Glutamatergic neuron (in vitro differentiated cells): ENCODE measurements around the gene MAFG. TPM values are rescaled to one million over a fixed set of nuclear protein-coding genes. Genes with fewer than 3 reads are reported as not detected.
A peak's percentile ranks its signal among the peaks of the same experiment; 100 is the strongest.

Experiments used
- DNase-seq: peaks from one replicate; pipeline ENCODE4 v3.0.0; 2022
- H3K27ac Mint-ChIP-seq: one replicate; pipeline ENCODE4 v1.8.0; 2020; ENCODE audit warnings: mild to moderate bottlenecking, mixed read lengths, inconsistent platforms; ENCODE audit not compliant: unreplicated experiment
- H3K27me3 Mint-ChIP-seq: one replicate; pipeline ENCODE4 v1.8.0; 2020; ENCODE audit warnings: mild to moderate bottlenecking, moderate library complexity, mixed read lengths, inconsistent platforms; ENCODE audit not compliant: unreplicated experiment
- H3K36me3 Mint-ChIP-seq: one replicate; pipeline ENCODE4 v1.8.0; 2020; ENCODE audit warnings: mild to moderate bottlenecking, mixed read lengths, inconsistent platforms; ENCODE audit not compliant: unreplicated experiment
- H3K4me1 Mint-ChIP-seq: one replicate; pipeline ENCODE4 v1.8.0; 2020; ENCODE audit warnings: mild to moderate bottlenecking, low read depth, mixed read lengths, inconsistent platforms; ENCODE audit not compliant: unreplicated experiment
- H3K4me3 Mint-ChIP-seq: one replicate; pipeline ENCODE4 v1.8.0; 2020; ENCODE audit warnings: mild to moderate bottlenecking, mixed read lengths, inconsistent platforms; ENCODE audit not compliant: unreplicated experiment
- H3K9me3 Mint-ChIP-seq: one replicate; pipeline ENCODE4 v1.8.0; 2020; ENCODE audit warnings: mild to moderate bottlenecking, moderate library complexity, mixed read lengths, inconsistent platforms; ENCODE audit not compliant: unreplicated experiment
- CTCF ChIP-seq: fragments of 200-600 bp; sonication (generic); IDR thresholded peaks from one replicate; pipeline ENCODE4 v1.5.0; 2021; ENCODE audit not compliant: partially characterized antibody, unreplicated experiment
- total RNA-seq: library from RNA; stranded (reverse); fragmentation: NEBNext Ultra II Directional; extraction: Animal tissue kit (Norgen Biotek cat#: 25700); gene quantifications from one replicate; pipeline ENCODE4 v1.2.1, GENCODE V29; 2021; ENCODE audit not compliant: unreplicated experiment

The MAFG gene
- total RNA-seq, 1 donor from 2014 or later: 30.6 TPM

GRCh38 chr17:81890447-81891302, 36.9 kb downstream of the MAFG start:
- Mint-ChIP-seq H3K27me3 (peaks cover 7% of the 10 kb centered on the region), H3K4me1 (no peaks in the 10 kb centered on the region), H3K27ac (peak overlapping the region; percentile 66), H3K4me3 (peak overlapping the region; percentile 79), H3K9me3 (peaks cover 2% of the 10 kb centered on the region), H3K36me3 (no peaks in the 10 kb centered on the region)
- DNase-seq: no peak
- TF ChIP-seq CTCF: no peak

- Mint-ChIP-seq H3K36me3 (no peaks in the 10 kb centered on the region), H3K27me3 (peaks cover 7% of the 10 kb centered on the region), H3K27ac (no peak overlapping the region), H3K4me1 (no peaks in the 10 kb centered on the region), H3K9me3 (peaks cover 2% of the 10 kb centered on the region), H3K4me3 (peak overlapping the region; percentile 79)
- no peak for TF ChIP-seq CTCF
- DNase-seq: no peak
Observed at GRCh38 chr17:81889602-81890001, 37.9 kb downstream of the MAFG start.

GRCh38 chr17:81888988-81889595, 38.4 kb downstream of the MAFG start:
- peaks cover 2% of the 10 kb centered on the region for H3K9me3 Mint-ChIP-seq
- H3K4me3 Mint-ChIP-seq: no peak overlapping the region
- peaks cover 7% of the 10 kb centered on the region for H3K27me3 Mint-ChIP-seq
- no peak for TF ChIP-seq CTCF
- no peak overlapping the region for H3K27ac Mint-ChIP-seq
- no peaks in the 10 kb centered on the region for H3K4me1 Mint-ChIP-seq
- no peaks in the 10 kb centered on the region for H3K36me3 Mint-ChIP-seq
- no peak for DNase-seq

- no peak for TF ChIP-seq CTCF
- Mint-ChIP-seq H3K36me3 (no peaks in the 10 kb centered on the region), H3K27ac (no peak overlapping the region), H3K4me3 (peak overlapping the region; percentile 15), H3K27me3 (peaks cover 7% of the 10 kb centered on the region), H3K4me1 (no peaks in the 10 kb centered on the region), H3K9me3 (peaks cover 2% of the 10 kb centered on the region)
- no peak for DNase-seq
Observed at GRCh38 chr17:81888105-81888987, 39.2 kb downstream of the MAFG start.
